ENCODE results near the gene MEGF6.

GRCh38 chr1:3642919-3643675, 31.8 kb upstream of the MEGF6 start:
- TF ChIP-seq CTCF (conservative IDR thresholded peaks at IDR 0.05): no peak
- TF ChIP-seq ZFX (IDR thresholded peaks at IDR 0.05): no peak
